Measurements from ENCODE around the gene FAF2.

The FAF2 gene

GRCh38 chr5:176469296-176469695 is 21.1 kb downstream of the FAF2 start:
- Histone ChIP-seq H3K27ac (ENCODE audit: low read length) (no peak overlapping the region), H3K27me3 (ENCODE audit: insufficient read depth, low read length, poor library complexity) (no peaks in the 10 kb centered on the region), H3K9me3 (ENCODE audit: insufficient read depth, low read length, severe bottlenecking) (no peaks in the 10 kb centered on the region), H4K20me1 (ENCODE audit: insufficient read depth, low read length) (peaks cover 9% of the 10 kb centered on the region), H3K4me3 (ENCODE audit: low read depth in 1 of 2, low read length in 2 of 2) (no peak overlapping the region), H3K36me3 (ENCODE audit: insufficient read depth, low read length) (peaks cover 44% of the 10 kb centered on the region), H3K79me2 (ENCODE audit: insufficient read depth, low read length) (peaks cover 84% of the 10 kb centered on the region), H3K4me1 (ENCODE audit: insufficient read depth, low read length) (no peaks in the 10 kb centered on the region), H3K4me2 (ENCODE audit: insufficient read depth, low read length) (no peak overlapping the region), H3K9ac (ENCODE audit: low read depth, low read length) (no peak overlapping the region), H2AFZ (ENCODE audit: low read depth, low read length) (no peak overlapping the region)
- no peak for DNase-seq
- TF ChIP-seq EZH2 (IDR thresholded peaks at IDR 0.05; ENCODE audit: borderline replicate concordance, low read depth, low read length, severe bottlenecking): no peak
- no peak for TF ChIP-seq CTCF (IDR thresholded peaks at IDR 0.05; ENCODE audit: borderline replicate concordance, extremely low read depth, low read length, poor library complexity, severe bottlenecking)
- ATAC-seq (ENCODE audit: insufficient read depth, low read depth): no peak

GRCh38 chr5:176470539-176470938 is 22.4 kb downstream of the FAF2 start:
- Histone ChIP-seq H3K4me1 (ENCODE audit: insufficient read depth, low read length) (no peaks in the 10 kb centered on the region), H3K4me2 (ENCODE audit: insufficient read depth, low read length) (no peak overlapping the region), H2AFZ (ENCODE audit: low read depth, low read length) (no peak overlapping the region), H3K79me2 (ENCODE audit: insufficient read depth, low read length) (peaks cover 84% of the 10 kb centered on the region), H3K27ac (ENCODE audit: low read length) (no peak overlapping the region), H3K4me3 (ENCODE audit: low read depth in 1 of 2, low read length in 2 of 2) (no peak overlapping the region), H3K36me3 (ENCODE audit: insufficient read depth, low read length) (peaks cover 43% of the 10 kb centered on the region), H4K20me1 (ENCODE audit: insufficient read depth, low read length) (peaks cover 3% of the 10 kb centered on the region; the same call in 1 of the 2 replicates), H3K9me3 (ENCODE audit: insufficient read depth, low read length, severe bottlenecking) (no peaks in the 10 kb centered on the region), H3K9ac (ENCODE audit: low read depth, low read length) (no peak overlapping the region), H3K27me3 (ENCODE audit: insufficient read depth, low read length, poor library complexity) (no peaks in the 10 kb centered on the region)
- no peak for ATAC-seq (ENCODE audit: insufficient read depth, low read depth)
- TF ChIP-seq EZH2 (IDR thresholded peaks at IDR 0.05; ENCODE audit: borderline replicate concordance, low read depth, low read length, severe bottlenecking): no peak
- no peak for TF ChIP-seq CTCF (IDR thresholded peaks at IDR 0.05; ENCODE audit: borderline replicate concordance, extremely low read depth, low read length, poor library complexity, severe bottlenecking)
- no peak for DNase-seq

GRCh38 chr5:176471098-176471497 is 22.9 kb downstream of the FAF2 start:
- Histone ChIP-seq H2AFZ (ENCODE audit: low read depth, low read length) (no peak overlapping the region), H3K79me2 (ENCODE audit: insufficient read depth, low read length) (peaks cover 85% of the 10 kb centered on the region), H3K4me1 (ENCODE audit: insufficient read depth, low read length) (no peaks in the 10 kb centered on the region), H3K27ac (ENCODE audit: low read length) (no peak overlapping the region), H3K9ac (ENCODE audit: low read depth, low read length) (no peak overlapping the region), H3K4me2 (ENCODE audit: insufficient read depth, low read length) (no peak overlapping the region), H3K36me3 (ENCODE audit: insufficient read depth, low read length) (peaks cover 45% of the 10 kb centered on the region), H3K4me3 (ENCODE audit: low read depth in 1 of 2, low read length in 2 of 2) (no peak overlapping the region), H4K20me1 (ENCODE audit: insufficient read depth, low read length) (peaks cover 3% of the 10 kb centered on the region; the same call in 1 of the 2 replicates), H3K9me3 (ENCODE audit: insufficient read depth, low read length, severe bottlenecking) (no peaks in the 10 kb centered on the region), H3K27me3 (ENCODE audit: insufficient read depth, low read length, poor library complexity) (no peaks in the 10 kb centered on the region)
- TF ChIP-seq CTCF (IDR thresholded peaks at IDR 0.05; ENCODE audit: borderline replicate concordance, extremely low read depth, low read length, poor library complexity, severe bottlenecking) (no peak), EZH2 (IDR thresholded peaks at IDR 0.05; ENCODE audit: borderline replicate concordance, low read depth, low read length, severe bottlenecking) (no peak)
- DNase-seq (no peak), ATAC-seq (ENCODE audit: insufficient read depth, low read depth) (no peak)
